ENCODE results near the gene EPC2. TPM values are rescaled to one million over a fixed set of nuclear protein-coding genes. Genes with fewer than 3 reads are reported as not detected.

EPC2 gene
- polyA plus RNA-seq, 1 of the 3 experiments (the other 2 are of a cell fraction) = 8.8 TPM

- no peak for DNase-seq
- 83% methylated on average over 1 of the region's 1 CpG for WGBS (ENCODE audit: low lambda C conversion rate)
- Histone ChIP-seq H3K4me3 (ENCODE audit: low read depth in 2 of 2, low read length in 1 of 2) (no peak overlapping the region), H2AFZ (ENCODE audit: low read depth) (no peak overlapping the region), H3K36me3 (replicated peaks in 1 of 2; ENCODE audit: control insufficient read depth in 1 of 2, insufficient read depth in 2 of 2, low read length in 1 of 2) (peaks cover 0 to 9% of the 10 kb centered on the region in 2 experiments), H3K79me2 (ENCODE audit: insufficient read depth) (peaks cover 83% of the 10 kb centered on the region), H3F3A (replicated peaks; ENCODE audit: insufficient read depth) (peaks cover 12% of the 10 kb centered on the region), H3K9me2 (no peaks in the 10 kb centered on the region), H4K20me1 (ENCODE audit: insufficient read depth) (peaks cover 51% of the 10 kb centered on the region), H3K27me3 (ENCODE audit: insufficient read depth) (no peaks in the 10 kb centered on the region), H3K4me1 (ENCODE audit: control insufficient read depth in 1 of 2, insufficient read depth in 2 of 2, low read depth in 1 of 2, low read length in 1 of 2) (peaks cover 9 to 14% of the 10 kb centered on the region in 2 experiments; a peak in 3 of 4 replicates), H3K27ac (ENCODE audit: low read depth in 2 of 2, low read length in 1 of 2) (no peak overlapping the region), H3K4me2 (no peak overlapping the region), H3K9ac (no peak overlapping the region), H3K9me3 (peaks cover 6% of the 10 kb centered on the region; the same call in 1 of the 2 replicates)
- ChIA-PET POLR2A (no interaction called here), CTCF (no interaction called here)
- TF ChIP-seq JUND (IDR thresholded peaks at IDR 0.05) (no peak), TCF12 (IDR thresholded peaks at IDR 0.05) (no peak), CHD2 (IDR thresholded peaks at IDR 0.05; ENCODE audit: low read length, partially characterized antibody) (no peak), POLR2AphosphoS5 (IDR thresholded peaks at IDR 0.05; ENCODE audit: low read depth, low read length) (no peak), RCOR1 (IDR thresholded peaks at IDR 0.05; ENCODE audit: low read length) (no peak), MEF2A (IDR thresholded peaks at IDR 0.05; ENCODE audit: borderline replicate concordance, low read depth) (no peak), NFIC (IDR thresholded peaks at IDR 0.05; ENCODE audit: borderline replicate concordance) (no peak), PBX3 (IDR thresholded peaks at IDR 0.05) (no peak), EP300 (IDR thresholded peaks at IDR 0.05; ENCODE audit: borderline replicate concordance in 1 of 2, low read depth in 1 of 2, low read length in 1 of 2) (no peak), RFX5 (IDR thresholded peaks at IDR 0.05; ENCODE audit: low read length) (no peak), USF2 (IDR thresholded peaks at IDR 0.05; ENCODE audit: borderline replicate concordance, low read depth, low read length) (no peak), EZH2phosphoT487 (IDR thresholded peaks at IDR 0.05; ENCODE audit: borderline replicate concordance, low read depth) (no peak)
Measured at GRCh38 chr2:148725564-148725963, 81.0 kb downstream of the EPC2 start.

- H3K9ac ChIP-seq = no peak overlapping the region
- no peak overlapping the region for H3K27ac ChIP-seq (ENCODE audit: low read depth in 2 of 2, low read length in 1 of 2)
- TF ChIP-seq NFIC (IDR thresholded peaks at IDR 0.05; ENCODE audit: borderline replicate concordance) = no peak
- no peak for TF ChIP-seq TAF1 (IDR thresholded peaks at IDR 0.05; ENCODE audit: borderline replicate concordance, low read depth, low read length)
- no peak for TF ChIP-seq NRF1 (IDR thresholded peaks at IDR 0.05; ENCODE audit: low read depth, low read length)
- TF ChIP-seq JUND (IDR thresholded peaks at IDR 0.05) = no peak
- TF ChIP-seq USF1 (IDR thresholded peaks at IDR 0.05; ENCODE audit: borderline replicate concordance, low read depth) = no peak
- TF ChIP-seq MAX (IDR thresholded peaks at IDR 0.05; ENCODE audit: low read depth) = no peak
- TF ChIP-seq FOXM1 (IDR thresholded peaks at IDR 0.05; ENCODE audit: low read depth) = no peak
- no peak for TF ChIP-seq IRF3 (IDR thresholded peaks at IDR 0.05; ENCODE audit: low read depth, low read length)
- no peak for TF ChIP-seq RCOR1 (IDR thresholded peaks at IDR 0.05; ENCODE audit: low read length)
- no peak for TF ChIP-seq RAD21 (IDR thresholded peaks at IDR 0.05; ENCODE audit: low read length)
- TF ChIP-seq YY1 (IDR thresholded peaks at IDR 0.05; ENCODE audit: low read depth) = no peak
- no peak for TF ChIP-seq USF2 (IDR thresholded peaks at IDR 0.05; ENCODE audit: borderline replicate concordance, low read depth, low read length)
- no peak for TF ChIP-seq FOXJ3 (CRISPR knock-in tag; IDR thresholded peaks at IDR 0.05)
- no peak for DNase-seq
- H3K27me3 ChIP-seq (ENCODE audit: insufficient read depth) = no peaks in the 10 kb centered on the region
- peaks cover 0 to 9% of the 10 kb centered on the region in 2 experiments for H3K36me3 ChIP-seq (replicated peaks in 1 of 2; ENCODE audit: control insufficient read depth in 1 of 2, insufficient read depth in 2 of 2, low read length in 1 of 2)
- H3K79me2 ChIP-seq (ENCODE audit: insufficient read depth) = peaks cover 83% of the 10 kb centered on the region
- H3F3A ChIP-seq (replicated peaks; ENCODE audit: insufficient read depth) = peaks cover 7% of the 10 kb centered on the region
- H2AFZ ChIP-seq (ENCODE audit: low read depth) = no peak overlapping the region
- ChIA-PET CTCF (no interaction called here), POLR2A (no interaction called here)
- H3K4me2 ChIP-seq = no peak overlapping the region
- H3K4me1 ChIP-seq (ENCODE audit: control insufficient read depth in 1 of 2, insufficient read depth in 2 of 2, low read depth in 1 of 2, low read length in 1 of 2) = peaks cover 4 to 10% of the 10 kb centered on the region in 2 experiments; a peak in 2 of 4 replicates
- 99% methylated on average over 3 of the region's 3 CpGs for WGBS (ENCODE audit: low lambda C conversion rate)
- peaks cover 6% of the 10 kb centered on the region; the same call in 1 of the 2 replicates for H3K9me3 ChIP-seq
- H4K20me1 ChIP-seq (ENCODE audit: insufficient read depth) = peaks cover 52% of the 10 kb centered on the region
- H3K4me3 ChIP-seq (ENCODE audit: low read depth in 2 of 2, low read length in 1 of 2) = no peak overlapping the region
- no peaks in the 10 kb centered on the region for H3K9me2 ChIP-seq
Measured at GRCh38 chr2:148726228-148726627, 81.7 kb downstream of the EPC2 start.
